NCI-H1105 treated with DMSO at 0.1 percent for 48 hours (cell line): ENCODE measurements around the gene ONECUT1.

Source experiments
- DNase-seq: peaks from one replicate; lab custom pipeline; 2025; lab: John Stamatoyannopoulos, UW

Gene ONECUT1

DNA sequence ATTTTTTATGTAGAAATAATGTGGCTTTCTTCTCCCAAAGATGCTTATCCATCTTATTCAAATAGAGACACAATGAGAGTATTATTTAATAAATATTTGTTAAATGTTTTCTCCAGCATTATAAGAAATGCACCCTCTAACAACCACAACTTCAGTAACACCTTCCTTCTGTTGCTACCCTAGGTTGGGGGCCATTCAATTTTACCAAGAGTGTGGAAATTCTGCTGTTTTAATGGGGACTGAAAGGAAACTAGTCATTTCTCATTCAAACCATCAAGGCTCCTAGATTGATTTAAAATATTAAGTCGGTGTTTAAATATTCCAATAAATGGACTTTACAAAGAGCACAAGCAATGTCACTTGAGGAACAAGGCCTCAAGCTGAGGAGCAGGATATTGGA is 7.6 kb downstream of the ONECUT1 start:
- no peak for DNase-seq

DNA sequence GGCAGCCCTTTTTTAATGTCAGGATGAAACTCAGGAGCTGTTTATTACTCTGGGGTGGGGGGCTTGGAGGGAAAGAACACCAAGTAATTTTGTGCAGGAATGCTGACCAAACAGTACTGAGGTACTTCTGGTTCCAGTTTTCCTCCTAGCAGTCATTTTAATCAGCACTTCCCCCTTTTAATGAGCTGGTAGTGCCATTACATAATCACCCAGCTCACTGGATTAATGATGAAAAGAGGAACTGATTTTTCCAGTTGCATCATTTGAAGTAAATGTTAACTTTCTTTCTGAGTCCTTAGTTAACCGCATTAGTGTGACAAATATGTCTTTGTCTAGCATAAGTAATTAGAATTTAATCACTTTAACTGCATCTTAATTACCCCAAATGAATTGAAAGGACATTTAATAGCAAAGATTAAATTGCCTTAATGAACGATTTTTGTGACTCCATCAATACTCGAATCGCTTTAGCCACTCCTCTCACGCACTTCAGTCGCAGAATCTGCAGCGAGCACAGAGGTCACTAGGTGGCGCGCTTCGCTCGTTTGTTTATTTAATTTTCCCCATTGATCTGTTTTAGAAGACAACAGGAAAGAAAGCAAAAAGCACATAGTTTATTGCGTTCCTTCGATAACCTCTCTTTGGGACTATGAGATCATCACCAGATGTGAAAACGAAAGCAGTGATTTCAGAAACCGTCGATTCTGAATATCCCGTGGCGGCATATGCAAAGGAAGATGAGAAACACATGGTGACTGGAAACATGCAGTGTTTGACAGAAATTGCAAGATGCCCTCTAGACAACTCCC is 9.8 kb downstream of the ONECUT1 start:
- DNase-seq: peak; percentile 43

DNA sequence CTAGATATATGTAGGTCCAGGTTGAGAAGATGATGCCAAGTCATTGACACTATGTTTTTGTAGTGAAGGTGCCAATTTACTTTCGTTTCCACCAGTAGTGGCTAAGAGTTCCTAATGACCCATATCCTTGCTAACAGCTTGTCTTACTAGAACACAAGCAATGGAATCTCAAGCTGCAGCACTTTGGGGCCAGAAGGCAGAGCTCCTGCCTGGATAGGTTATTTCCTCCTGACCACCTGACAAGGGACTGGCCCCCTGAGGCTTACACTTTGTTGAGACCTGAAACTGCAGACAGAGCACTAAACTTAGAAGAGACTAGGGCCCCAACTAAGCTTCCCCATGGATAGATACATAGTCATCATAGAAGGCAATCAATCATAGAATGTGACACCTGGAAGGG is 11.7 kb downstream of the ONECUT1 start:
- DNase-seq: no peak

DNA sequence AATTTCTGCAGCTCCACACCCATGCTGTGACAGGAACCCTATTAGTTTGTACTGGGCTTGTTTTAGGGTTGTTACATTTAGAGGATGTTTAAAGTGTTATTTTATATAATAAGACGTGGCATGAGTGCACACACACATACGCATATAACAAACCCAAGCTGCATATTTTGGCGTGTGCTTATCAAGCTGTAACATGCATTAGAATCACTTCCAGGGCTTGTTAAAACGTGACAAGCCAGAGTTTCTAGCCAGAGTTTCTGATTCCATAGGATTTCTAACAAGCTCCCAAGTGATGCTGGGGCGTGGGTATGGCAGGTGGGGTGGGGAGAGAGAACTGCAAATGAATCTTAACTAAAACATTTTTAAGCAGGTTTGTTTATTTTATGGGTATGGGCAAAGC is 17.4 kb downstream of the ONECUT1 start:
- DNase-seq: no peak

DNA sequence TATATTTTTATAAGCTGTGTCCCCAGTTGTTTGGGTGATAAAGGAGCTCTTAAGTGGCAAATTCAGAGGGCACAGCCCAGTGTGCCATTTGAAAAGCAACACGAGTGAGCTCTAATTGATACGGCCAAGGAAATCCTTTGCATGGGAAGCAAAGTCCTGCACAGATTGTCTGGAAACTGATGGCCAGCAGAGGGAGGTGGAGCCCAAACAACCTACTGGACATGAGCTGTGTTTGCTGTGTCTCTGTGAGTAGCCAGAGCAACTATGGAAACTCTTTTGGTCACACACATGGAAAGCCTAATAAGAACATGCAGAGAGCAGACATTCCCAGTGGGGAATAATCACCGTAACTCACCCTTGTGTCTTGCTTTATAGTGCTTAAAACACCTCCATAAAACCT is 24.4 kb downstream of the ONECUT1 start:
- DNase-seq: no peak

DNA sequence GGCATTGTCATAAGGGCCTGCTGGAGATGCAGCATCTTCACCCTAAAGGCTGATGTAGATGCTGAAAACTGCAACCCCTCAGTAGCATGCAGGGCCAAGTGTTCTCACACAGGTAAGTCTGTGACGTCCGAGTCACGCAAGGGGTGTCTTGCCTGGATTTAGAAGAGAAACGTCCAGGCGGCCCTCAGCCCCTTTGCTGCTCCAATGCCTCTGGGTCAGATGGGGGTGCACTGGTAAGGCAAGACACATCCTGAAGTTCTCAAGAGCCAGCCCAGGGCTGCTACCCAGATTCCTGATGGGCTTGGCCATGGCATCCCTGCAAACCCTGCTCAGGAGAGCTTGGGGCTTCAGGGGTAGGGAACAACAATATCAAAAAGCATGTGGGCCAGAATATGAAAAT is 25.4 kb downstream of the ONECUT1 start:
- no peak for DNase-seq

DNA sequence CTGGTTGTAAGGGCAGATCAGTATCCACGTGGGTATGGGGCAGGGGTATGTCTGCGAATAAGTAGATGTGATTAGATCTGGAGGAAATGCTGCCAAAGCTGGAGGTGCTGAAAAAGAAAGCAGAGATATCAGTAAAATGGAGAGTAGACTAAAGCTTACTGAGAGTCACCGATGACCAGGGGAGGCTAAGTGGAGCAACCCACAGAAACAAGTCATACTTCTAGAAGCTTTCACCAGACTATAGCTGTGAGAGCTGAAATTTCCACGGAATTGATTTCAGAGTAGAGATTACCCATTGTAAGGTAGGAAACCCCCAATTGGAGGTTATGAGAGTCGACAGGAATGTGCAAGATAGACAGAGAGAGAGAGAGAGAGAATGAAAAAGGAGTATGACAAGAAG is 27.5 kb downstream of the ONECUT1 start:
- no peak for DNase-seq

DNA sequence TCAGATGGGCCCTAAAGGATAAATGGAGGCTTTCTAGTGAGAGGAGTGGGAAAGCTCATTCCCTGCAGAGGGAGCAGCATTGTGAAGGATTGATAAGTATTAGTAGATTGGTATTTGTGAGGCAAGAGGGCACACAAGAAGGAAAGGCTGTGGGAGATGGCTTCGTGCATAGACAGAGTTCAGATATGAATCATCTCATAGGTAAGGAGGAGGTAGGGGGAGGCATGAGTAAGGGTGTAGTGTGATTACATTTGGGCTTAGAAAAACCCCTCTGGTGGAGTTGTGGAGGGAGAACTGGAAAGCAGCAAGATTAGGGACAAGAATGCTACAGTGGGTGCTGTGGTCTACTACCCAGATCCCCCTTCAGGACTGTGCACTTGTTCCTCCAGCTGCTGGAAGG is 29.6 kb downstream of the ONECUT1 start:
- no peak for DNase-seq

DNA sequence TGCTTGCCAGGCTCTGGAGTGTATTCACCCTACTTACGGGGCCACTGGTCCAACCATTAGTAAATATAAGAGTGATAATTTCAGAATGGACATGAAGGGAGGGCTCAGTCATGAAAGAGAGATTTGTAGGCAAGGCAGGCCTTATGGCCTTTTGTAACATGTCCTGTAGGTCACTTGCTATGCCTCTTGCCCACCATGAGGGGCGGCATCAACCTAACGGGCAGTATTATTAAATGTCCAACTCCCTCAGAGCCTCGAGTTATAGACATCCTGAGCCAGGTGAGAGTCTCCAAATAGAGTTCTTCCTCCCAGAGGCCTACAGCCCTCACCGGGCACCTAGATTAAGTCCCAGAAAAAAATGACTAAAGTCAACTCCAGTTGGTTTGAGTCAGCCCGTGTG is 30.2 kb downstream of the ONECUT1 start:
- no peak for DNase-seq

DNA sequence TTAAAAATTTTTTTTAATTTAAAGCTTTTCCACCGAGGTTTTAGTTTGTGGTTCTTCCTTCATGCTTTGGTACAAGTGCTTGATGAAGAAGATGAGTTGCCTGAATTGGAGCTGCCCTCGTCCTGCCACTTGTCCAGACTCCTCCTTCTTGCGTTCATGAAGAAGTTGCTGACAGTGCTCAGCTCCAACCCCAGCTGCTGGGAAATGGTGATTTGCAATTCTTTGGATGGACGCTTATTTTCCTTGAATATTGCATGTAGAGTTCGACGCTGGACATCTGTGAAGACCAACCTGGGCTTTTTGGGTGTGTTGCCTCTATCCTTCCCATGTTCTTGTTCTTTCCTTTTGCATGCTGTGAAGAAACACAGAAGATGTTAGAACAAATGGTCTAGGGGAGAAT is 32.6 kb downstream of the ONECUT1 start:
- DNase-seq: no peak

DNA sequence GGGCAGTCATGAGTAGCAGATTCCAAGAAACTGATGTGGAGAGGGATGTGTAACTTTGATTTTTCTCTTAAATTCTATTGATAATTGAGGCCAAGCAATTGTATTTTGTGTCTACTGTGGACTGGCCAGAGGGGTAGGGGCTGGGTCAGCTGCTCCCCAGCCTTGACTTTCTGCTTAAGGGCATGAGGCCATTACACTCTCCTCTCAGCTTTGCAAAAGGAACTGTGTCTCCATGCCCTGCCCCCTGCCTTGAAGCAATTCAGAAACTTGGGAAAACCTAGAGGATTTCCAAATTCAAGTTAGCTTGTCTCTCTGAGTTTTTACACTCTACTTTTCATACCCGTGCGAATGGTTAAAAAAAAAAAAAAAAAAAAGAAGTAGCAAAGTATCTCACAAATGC is 38.6 kb downstream of the ONECUT1 start:
- DNase-seq: no peak

DNA sequence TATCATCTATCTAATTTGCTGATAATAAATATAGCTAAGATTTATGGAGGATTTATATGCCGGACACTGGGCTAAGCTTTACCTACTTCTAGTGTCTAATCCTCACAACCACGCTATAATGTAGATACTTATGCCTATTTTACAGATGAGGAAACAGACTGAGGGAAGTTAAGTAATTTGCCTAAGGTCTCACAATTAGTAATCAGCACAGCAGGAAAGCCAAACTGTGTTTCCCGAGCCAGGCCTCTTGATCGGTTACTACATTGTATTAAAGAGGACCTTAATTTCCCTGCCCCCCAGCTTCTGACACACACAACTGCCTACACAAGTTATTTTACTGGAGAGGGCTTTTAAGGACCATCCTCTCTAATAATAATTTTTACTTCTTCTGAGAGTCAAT is 40.9 kb downstream of the ONECUT1 start:
- DNase-seq: no peak

DNA sequence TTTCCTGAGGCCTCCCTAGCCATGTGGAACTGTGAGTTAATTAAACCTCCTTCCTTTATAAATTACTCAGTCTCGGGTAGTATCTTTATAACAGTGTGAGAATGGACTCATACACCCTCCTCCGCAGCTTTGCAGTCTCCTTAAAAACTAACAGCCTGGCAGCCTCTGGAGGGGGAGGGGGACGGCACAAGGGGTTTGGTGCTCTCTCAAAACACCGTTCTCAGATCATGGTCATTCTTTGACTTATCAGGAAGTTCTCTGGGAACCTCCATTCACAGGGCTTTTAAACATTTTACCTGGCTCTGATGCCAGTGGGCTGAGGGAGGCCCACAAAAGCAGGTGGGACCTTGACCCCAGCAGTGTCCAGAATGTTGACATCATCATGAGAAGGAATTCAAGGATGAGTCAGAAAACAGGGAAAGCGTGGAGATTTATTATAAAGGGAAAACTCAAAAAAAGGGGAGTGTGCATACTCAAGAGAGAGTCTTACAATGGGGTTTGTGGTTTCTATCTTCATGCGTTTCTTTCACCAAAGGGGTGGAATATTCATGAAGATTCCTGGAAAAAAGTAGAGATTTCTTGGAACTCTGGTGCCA is 43.9 kb downstream of the ONECUT1 start:
- no peak for DNase-seq

DNA sequence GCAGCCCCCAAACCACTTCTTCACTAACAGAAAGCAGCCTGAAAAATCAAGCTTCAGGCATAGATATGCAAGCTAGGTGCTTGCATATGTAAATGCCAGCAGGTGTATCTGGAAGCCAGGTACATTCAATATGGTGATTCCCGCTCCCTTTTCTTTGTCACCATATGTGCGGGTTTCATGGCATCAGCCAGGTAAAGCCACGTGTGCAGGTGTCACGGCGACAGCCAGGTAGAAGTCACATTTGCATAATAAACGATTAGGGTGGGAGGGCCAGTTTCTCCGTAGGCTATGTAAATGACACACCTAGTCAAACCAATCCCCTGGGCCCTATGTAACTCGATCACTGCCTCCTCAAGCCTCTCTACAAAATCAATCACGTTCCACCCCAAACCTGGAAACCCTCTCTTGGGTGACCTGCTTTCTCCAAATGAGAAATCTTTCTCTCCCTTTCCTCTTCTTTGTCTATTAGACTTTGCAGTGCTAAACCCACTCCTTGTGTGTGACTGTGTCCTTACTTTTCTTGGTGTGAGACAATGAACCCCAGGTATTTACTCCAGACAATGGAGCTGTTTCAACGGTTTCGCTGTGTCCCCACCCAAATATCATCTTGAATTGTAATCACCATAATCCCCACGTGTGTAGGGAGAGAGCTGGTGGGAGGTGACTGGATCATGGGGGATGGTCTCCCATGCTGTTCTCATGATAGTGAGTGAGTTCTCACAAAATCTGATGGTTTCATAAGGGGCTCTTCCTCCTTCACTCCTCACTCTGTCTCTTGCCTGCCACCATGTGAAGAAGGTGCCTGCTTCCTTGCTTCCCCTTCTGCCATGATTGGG is 44.6 kb downstream of the ONECUT1 start:
- DNase-seq: no peak

DNA sequence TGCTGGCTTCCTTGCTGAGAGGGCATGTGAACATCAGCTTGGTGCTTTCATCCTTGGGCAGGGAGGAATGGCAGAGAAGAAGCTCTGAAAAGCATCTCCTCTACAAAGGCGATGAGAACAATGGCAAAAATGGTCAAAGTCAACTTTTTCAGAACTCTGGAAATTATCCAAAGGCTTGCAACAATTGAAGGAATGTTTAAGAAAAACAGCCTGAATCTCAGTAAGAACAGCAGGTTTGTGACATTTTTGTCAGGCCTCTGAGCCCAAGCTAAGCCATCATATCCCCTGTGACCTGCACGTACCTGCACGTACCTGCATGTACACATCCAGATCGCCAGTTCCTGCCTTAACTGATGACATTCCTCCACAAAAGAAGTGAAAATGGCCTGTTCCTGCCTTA is 51.8 kb downstream of the ONECUT1 start:
- no peak for DNase-seq

DNA sequence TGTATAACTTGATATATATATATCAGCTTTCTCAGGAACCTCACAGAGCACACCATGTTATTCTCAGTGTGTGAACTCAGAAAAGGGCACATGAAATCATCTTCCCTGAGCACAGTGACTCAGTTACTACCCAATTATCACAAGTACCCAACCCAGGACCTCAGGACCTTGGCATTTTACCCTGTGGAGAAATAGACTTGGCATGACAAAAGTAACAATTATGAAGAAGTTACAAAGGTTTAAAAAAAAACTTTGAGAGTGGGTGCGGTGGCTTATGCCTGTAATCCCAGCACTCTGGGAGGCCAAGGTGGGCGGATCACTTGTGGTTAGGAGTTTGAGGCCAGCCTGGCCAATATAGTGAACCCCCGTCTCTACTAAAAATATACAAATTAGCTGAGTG is 52.4 kb downstream of the ONECUT1 start:
- no peak for DNase-seq

DNA sequence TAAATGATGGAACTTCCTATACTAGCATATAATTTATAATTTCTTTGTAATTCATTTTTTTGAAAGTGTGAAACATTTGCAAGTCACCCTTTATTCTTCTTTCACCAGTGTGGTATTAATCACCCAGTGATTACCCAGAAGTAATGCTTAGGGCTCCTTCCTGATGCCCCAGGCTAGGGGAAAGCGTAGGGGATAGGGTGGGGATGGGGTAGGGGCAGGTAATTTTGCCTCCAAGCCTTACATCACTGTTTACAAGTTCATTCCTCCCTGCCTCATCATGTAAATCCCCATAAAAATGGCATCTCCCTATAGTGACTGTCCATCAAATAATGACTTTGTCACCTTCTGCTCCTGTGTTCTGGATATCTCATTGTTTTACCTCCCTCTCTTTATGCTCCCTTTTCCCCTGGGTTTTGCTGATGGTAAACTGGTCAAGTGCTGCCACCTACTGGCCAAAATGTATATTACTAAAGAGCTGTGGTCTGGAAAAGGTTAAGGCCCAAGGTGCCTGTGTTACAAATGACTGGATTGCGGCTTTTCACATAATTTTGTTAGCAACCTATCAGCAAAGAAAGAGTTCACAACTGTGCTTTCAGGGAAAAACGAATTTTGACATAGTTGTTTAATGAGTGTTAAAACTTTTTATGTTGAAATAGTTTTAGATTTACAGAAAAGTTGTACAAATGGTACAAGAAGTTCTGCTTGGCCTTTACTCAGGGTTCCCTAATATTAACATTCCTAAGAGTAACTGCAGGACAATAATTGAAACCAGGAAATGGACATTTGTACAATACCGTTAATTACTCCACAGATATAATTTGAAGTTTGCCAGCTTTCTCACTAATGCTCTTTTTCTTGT is 54.7 kb downstream of the ONECUT1 start:
- DNase-seq: peak; percentile 40

DNA sequence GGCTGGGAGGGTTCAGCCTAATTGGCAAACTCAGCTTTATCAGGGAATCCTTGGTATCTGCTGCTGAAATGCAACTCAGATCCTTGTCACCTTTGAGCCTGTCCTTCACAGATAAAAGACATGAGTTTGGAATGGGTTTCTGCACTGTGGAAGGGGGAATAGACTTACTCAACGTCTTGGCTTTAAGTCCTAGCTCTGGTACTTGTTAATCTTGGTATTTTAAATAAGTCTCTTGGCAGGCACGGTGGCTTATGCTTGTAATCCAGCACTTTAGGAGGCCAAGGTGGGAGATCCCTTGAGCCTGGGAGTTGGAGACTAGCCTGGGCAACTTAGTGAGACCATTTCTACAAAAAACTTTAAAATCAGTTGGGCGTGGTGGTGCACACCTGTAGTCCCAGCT is 55.8 kb downstream of the ONECUT1 start:
- DNase-seq: no peak

DNA sequence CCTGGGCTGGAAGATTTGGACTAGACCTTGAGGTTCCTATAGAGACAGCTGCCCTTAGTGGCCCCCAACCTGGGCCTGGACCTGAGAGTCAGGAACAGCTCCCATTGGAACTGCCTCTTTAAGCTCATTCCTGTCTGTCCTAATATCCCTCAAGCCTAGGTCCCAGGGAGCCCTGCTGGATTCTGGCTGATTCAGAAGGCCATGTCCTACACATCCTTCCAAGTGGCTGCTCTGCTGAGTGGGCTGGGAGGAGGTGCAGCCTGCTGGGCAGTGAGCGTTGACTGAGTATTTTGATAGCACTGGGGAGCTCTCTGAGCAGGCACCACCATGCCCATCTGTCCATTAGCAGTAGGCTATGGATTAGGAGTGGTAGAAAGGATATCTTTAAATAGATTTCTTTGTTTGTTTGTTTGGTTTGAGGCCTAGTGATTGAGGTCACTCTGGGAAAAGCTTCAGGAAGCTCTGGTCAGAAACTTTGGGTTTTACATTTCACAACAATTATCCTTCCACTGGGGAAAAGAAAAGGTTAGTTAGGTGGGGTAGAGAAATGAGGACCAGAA is 56.4 kb downstream of the ONECUT1 start:
- DNase-seq: no peak

DNA sequence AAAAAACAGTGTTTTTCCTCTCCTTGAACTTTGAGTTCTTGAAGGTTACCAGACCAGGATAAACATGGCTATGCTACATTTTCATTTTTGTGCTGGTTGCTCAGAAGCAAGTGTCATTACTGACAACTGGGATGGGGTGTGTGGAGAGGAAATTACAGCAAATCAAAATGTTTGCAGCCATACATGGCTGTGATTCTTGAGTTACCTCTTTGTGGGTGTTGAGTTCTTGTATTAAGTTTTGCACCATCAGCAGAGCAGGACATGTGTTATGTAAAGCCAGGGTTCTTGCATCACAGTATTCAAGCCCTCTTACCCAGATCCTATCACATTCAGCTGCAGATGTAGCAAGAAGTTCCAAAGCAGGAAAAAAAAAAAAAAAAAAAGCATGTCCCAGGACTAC is 57.0 kb downstream of the ONECUT1 start:
- no peak for DNase-seq

DNA sequence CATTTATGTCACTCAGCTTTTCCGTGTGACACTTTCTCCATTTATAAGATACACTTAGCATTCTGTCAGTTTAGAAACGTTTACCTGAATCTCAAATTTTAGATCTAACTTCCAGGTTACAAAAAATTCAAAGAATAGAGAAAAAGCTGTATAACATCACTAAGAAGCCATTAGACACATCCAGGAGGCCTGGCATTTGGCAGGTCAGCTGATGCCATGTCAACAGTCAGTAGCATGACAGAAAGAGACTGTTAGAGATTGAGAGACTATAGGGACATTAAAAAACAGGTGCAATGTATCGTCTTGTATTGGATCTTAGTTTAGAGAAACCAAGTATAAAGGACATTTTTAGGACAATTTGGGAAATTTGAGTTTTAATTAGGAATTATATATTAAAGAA is 57.6 kb downstream of the ONECUT1 start:
- no peak for DNase-seq
